Frontal cortex (tissue), 4 donors: ENCODE results near the gene PALD1. TPM values are rescaled to one million over a fixed set of nuclear protein-coding genes. Genes with fewer than 3 reads are reported as not detected.
"Not testable (repeated sequence)": the region's sequence is repeated elsewhere in the genome, so short reads cannot be mapped to it uniquely, and the experiment has no call there.

Source experiments
- DNase-seq, 2 donors: peaks; one replicate each; pipeline ENCODE4 v3.0.0; 2012; ENCODE audit warnings: low spot score in 2 of 2
- FAIRE-seq: peaks from 2 replicates; lab custom pipeline; 2012; peaks lifted over from hg19 to GRCh38; lab: Jason Lieb, UNC
- total RNA-seq: library from RNA; depleted of rRNA; stranded (reverse); fragments of >200 nt; gene quantifications from one replicate; pipeline ENCODE4 v1.2.3, GENCODE V29; 2014
- donor health status: control.
- donor health status: control.
- donor health status: control.

Gene PALD1
- total RNA-seq, 1 donor from 2014 or later = 6.9 TPM

DNA sequence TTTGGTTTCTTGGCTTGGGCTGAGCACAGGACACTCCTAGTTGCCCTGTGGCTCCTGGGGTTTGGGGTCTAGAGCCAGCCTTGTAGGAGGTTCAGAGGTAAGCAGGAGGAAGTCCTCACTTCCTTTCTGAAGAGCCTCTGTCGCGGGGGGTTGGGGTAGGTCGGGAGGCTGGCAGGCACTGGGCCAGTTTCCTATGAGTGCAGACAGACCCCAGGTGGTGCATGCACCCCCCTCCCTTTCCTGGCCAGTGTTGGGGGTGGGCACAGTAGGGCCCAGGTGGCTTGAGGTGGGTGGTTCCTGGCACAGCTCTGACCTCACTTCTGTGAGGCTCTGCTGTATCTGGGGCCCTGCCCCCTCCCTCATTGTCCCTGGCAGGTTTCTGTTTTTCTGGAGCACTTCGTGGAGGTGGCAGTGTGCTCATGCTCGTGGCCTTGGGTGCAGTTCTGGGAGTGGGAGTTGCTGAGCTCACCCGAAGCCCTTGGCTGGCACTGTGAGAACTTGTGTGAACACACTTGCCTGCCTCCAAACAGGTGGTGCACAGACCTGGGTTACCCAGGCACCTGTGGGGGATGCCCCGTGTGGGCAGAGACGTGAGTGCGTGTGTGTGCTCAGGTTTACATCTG lies 1.8 kb downstream of the PALD1 start:
- DNase-seq = no peak
- no peak for FAIRE-seq

DNA sequence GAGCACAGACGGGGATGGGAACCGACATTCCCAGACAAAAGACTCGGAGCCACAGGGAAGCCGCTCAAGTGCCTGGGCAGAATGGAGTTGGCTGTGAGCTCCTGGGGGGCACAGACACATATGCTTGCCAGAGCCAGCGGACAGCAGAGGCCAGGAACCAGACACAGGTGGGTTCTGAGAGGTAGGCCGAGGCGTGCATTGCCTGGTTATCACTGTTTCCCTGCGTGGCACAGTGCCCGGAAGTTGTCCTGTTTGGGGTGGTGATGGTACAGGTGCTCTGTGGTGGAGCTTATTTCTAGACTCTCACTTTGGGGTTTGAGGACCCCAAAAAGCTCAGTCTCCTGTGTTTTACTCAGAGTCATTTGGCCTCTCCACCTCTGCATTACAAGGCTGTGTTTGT lies 2.5 kb downstream of the PALD1 start:
- DNase-seq (no peak), FAIRE-seq (no peak)

DNA sequence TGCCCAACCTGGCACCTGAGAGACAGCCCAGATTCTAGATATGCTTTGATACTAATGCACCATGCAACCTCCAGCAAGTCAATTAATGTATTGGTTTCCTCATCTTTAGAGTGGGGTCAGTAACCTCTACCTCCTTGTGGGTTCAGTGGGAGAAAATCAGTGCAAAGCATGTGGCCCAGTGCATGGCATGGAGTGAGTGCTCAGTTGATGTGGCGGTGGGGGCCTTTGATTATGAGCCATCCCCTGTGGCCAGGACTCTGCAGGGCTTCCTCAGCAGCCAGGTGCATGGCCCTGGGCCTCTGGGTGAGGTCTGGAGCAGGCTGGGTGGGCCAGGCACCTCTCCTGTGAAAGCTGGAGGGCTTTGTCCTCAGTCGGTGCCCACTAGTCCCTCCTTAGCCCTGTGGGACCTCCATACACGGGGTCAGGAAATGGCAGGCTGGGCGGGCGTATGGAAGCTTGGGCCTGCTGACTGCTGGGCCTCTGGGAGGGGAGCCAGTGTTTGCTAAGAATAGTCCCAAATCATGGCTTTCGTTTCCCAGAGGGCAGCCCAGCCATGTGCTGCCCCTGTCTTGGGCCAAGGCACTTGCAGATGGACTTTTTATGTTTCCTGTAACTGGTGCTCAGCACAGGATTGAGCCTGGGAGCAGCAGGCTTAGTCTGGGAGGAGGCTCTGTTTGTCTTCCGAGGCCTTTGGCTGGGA lies 3.4 kb downstream of the PALD1 start:
- no peak for DNase-seq
- no peak for FAIRE-seq

DNA sequence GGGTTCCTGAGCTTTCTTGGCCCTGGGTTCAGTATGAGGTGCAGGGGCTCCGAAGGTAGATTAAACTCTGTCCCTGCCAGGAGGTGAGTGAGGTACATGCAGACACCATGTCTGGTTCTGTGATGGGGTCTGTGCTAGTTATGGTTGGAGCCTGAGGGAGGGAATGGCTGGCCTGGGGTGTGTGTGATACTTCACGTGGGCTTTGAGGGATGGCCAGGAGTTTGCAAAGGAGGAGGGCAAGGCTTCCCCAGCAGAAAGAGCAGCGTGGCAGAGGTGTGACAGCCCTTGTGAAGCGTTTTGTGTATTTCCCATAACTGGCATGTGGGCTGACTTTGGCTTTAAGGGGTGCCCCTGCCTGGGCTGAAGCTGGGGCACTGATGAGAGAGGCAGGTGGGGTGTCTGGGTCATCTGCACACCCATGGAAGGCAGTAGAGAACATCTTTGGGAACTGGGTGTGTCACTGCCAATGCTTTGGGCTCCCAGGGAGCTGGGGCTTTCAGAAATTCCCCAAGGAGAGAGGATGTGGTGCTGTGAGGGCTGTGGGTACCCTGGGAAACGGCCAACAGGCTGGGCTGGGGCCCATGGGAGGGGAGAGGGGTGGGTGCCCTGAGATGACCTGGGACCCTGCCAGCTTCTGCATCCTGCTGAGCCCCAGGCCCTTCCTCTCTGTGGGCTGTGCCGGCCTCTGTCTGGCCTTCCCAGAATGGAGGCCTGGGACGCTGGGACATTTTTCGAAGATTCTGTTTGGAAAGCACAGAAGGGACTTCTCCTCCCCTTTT lies 4.6 kb downstream of the PALD1 start:
- FAIRE-seq = no peak
- no peak for DNase-seq

DNA sequence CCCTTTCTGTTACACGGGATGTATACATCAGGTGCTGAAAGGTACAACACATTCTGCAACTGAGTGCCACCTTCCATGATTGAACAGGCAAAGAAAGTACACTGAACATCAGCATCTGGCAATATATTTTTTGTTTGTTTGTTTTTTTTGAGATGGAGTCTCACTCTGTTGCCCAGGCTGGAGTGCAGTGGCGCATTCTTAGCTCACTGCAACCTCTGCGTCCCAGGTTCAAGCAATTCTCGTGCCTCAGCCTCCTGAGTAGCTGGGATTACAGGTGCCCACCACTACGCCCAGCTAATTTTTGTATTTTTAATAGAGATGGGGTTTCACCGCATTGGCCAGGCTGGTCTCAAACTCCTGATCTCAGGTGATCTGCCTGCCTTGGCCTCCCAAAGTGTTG lies 5.3 kb downstream of the PALD1 start:
- DNase-seq, FAIRE-seq: not testable (repeated sequence)

DNA sequence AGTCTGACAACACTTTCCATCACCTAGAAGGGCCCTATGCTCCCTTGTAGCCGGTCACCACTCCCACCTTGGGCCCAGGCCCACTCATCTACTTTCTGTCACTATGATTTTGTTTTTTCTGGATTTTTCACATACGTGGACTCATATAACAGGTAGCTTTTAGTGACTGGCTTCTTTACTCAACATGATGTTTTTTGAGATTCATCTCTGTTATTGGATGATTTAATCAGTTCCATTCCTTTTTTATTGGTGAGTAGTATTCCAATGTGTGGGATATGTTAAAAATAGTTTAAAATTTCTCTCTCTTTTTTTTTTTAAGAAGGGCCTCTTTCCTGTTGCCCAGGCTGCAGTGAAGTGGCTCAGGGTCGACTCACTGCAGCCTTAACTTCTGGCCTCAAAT lies 9.3 kb downstream of the PALD1 start:
- FAIRE-seq (no peak), DNase-seq (no peak)

DNA sequence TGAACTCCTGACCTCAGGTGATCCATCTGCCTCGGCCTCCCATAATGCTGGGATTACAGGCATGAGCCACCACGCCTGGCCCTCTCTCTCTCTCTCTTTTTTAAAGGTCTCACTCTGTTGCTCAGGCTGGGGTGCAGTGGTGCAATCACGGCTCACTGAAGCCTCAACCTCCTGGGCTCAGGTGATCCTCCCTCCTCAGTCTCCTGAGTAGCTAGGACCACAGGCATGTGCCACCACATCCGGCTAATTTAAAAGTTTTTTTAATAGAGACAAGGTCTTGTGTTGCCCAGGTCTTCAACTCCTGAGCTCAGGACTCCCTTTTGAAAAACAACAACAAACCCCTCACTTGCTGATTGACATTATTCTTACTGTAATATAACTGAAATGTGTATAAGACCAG lies 11.6 kb downstream of the PALD1 start:
- no peak for DNase-seq
- FAIRE-seq = no peak

DNA sequence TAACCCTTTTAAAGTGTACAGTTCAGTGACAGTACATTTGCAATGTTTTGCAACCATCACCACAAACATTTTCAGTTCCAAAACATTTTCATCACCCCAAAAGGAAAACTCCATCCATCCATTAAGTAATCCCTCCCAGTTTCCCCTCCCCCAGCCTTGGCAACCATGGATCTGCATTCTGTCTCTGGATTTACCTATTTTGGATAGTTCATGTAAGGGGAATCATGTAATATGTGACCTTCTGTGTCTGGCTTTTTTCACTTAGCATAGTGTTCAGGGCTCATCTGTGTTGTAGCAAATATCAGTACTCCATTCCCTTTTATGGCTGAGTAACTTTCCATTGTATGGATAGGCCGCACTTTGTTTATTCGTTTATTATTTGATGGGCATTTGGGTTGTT lies 13.0 kb downstream of the PALD1 start:
- no peak for FAIRE-seq

DNA sequence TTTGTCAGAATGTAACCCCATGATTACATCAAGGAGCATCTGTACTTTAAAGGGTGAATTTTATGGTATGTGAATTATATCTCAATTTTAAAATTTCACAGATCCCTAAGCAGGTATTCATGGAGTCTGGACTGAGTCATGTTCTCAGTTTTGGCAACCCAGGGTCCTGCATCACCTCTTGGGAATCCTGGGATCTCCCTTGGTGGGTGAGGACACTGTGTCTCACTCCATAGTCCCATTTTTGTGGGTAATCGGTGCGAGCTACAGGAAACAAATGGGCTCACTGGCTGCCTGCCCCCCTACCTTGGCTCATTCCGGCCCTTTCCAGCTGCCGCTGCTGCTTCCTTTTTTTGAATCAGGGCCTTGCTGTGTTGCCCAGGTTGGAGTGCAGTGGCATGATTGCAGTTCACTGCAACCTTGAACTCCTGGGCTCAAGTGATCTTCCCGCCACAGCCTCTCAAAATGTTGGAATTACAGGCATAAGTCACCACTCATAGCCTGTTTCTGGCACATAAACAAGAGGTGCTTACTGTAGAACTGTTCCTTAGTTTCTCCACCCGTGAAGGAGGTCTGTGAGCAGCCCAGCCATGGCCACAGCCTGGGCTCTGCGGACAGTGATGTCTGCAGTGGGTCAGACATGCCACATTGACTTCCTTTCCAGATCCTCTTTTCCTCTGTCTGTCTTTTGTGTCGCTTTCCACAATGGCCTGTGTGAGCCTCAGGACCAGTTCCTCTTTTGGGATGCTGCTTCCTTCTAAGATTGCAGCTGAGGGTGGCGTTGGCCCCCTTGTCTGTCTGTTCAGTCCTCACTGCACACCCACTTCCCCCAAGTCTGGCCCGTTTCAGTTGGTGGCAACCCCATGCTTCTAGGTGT lies 14.5 kb downstream of the PALD1 start:
- DNase-seq = no peak
- FAIRE-seq = no peak

More for the DNA sequence above, 13.0 kb downstream of the PALD1 start:
- DNase-seq = no peak

DNA sequence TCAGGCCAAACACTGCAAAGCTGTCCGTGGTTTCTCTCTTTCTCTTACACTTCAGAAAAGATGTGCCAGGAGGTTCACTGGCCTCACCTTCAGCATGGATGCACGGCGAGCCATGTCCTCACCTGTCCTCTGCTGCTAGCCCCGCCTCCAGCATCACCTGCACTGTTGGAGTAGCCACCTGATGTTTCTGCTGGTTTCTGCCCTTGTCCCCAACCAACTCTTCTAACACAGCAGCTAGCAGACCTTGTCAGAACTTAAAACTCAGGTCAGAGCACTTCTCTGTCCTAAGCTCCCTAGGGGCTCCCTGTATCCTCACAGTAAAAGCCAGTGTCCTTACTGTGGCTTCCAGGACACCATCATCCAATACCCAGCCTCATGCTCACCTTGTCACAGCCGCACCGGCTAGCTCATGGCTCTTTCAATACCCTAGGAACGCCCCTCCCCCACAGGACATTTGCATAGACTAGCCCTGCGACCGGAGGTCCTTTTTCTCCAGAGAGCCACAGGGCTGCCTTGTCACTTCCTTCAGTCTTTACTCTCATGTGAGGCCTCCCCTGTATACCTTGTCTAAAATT lies 15.2 kb downstream of the PALD1 start:
- no peak for DNase-seq
- FAIRE-seq = no peak

DNA sequence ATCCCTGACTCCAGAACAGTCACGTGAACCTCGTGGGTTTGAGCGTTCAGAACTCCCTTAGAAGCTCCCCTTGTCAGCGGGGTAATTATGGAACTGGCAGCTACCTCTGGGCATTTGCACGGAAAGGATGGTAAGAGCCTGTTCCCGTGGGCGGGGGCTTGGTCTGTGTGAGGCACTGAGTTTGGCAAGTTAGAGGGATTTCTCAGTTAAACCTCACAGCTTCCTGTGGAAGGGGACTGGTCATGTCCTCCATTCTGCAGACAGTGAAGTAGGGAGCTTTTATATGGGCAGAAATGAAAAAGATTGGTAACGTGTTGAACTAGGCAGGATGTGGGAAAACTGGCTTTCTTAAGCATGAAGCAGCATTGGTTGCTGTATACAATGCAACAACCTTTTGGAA lies 16.0 kb downstream of the PALD1 start:
- no peak for FAIRE-seq
- no peak for DNase-seq

DNA sequence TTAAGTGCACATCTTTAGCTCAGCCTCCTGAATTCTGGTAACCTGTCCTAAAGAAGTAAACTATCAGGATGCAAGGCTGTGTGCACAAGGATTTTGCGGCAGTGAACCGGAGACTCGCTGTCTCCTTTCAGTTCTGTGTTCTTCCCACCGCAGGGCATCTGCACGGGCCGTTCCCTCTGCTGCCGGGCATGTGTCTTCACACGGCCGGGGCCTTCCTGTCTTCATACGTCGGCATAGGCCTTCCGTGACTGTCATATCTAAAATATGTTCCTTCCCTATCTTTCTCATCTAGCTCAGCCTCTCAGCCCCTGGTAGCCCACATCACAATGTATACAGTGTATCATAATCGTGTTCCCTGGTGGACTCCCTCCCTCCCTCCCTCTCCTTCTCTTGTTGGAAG lies 16.4 kb downstream of the PALD1 start:
- no peak for FAIRE-seq
- no peak for DNase-seq

DNA sequence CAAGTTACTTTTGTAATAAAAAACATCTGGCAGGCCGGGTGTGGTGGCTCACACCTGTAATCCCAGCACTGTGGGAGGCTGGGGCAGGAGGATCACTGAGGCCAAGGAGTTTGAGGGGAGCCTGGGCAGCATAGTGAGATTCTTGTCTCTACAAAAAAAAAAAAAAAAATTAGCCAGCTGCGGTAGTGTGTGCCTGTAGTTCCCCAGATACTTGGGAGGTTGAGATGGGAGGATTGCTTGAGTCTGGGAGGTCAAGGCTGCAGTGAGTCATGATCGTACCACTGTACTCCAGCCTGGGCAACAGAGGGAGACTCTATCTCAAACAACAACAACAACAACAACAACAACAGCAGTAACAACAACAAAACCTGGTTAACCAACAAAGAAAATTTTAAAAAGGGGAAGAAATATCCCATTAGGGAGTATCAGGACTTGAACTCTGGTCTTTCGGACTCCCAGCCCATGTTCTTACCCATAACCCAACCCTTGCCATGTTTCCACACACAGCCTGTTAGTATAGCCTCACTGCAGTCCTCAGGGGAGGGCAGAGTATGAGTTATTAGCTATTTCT lies 17.2 kb downstream of the PALD1 start:
- DNase-seq (no peak), FAIRE-seq (no peak)

DNA sequence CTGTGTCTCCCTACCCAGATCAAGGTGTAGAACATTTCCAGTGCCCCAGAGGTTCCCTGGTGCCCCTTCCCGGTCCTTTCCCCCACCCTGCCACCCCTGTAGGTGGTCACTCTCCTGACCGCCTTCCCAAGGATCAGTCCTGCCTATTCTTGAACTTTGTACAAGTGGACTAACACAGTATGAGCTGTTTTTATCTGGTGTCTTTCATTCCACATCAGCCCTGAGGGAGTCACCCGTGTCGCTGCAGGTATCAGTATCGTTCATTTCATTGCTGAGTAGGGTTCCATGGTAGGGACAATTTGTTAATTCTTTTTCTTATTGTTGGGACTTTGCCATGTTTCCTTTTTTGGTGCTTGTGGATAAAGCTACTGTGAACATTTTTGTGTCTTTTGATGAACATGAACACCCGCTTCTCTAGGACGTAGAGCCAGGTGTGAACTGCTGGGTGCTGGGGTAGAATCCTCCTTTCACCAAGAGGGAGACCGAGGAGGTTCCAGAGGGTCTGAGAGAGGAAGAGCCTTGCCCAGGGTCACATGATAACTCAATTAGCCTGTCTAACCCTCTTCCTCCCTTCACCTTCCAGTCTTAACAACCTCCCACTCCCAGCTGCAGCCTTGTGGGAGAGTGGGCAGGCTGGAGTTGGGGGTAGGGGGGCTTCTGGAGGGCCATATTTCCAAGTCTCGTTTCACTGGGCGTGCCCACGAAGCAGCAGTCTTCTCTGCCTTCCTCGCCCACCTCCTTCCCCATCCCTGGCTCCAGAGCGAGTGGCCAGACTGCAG lies 18.0 kb downstream of the PALD1 start:
- DNase-seq (no peak), FAIRE-seq (no peak)

DNA sequence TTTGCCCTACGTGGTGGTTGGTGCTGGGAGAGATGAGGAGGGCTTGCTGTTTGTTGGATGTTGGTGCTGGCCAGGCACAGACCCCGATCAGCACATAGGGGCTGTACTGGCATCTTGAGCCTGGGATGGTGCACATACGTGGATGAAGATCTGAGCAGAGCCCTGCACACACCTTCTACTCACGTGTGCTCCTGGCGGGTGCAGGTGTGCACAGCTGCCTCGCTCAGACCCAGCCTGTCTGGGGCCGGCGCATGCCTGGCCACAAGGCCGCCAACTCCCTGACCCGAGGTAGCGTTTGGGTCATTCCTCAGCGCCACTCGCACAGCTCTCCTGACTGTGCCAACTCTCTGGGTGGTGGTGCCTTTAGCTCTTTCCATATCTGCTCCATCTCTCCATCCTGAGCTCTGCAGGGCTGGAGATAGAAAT lies 18.6 kb downstream of the PALD1 start:
- no peak for DNase-seq
- FAIRE-seq = no peak

DNA sequence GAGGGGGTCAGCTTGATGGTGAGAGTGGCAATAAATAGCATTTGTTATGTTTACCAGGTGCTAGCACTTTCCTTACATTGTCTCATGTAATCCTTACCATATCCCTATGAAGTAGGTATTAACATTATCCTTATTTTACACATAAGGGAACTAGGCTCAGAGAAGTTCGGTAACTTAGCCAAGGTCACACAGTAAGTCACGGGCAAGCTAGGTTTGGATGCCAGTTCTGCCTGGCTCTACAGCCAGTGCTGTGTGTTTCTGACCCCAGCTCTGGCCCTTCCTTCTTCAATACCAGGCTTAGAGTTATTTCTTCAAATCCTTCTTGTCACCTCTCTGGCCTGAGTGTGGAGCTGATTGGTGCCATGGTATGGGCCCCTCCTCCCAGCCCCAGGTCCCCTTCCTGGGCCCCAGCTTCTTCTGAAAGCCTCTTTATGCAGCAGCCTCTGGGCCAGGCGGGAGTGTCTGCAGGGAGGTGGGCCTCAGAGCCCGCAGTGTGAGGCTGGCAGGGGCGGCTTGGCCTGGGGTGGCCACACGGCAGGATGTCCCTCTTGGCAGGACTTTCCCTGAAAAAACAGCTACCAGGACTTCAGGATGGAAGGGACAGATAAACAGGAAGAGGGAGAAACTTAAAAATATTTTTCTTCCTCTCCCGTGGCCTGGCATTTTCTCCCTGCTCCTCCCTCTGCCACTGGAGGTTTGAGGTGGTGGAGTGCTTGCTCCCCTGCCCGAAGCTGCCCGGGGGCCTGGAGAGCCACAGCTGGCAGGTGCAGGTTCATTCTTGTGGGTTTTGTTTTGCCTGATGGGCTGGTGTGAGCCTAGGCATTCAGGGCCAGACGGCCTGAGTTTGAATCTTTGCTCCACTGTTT lies 20.6 kb downstream of the PALD1 start:
- DNase-seq (no peak), FAIRE-seq (no peak)

DNA sequence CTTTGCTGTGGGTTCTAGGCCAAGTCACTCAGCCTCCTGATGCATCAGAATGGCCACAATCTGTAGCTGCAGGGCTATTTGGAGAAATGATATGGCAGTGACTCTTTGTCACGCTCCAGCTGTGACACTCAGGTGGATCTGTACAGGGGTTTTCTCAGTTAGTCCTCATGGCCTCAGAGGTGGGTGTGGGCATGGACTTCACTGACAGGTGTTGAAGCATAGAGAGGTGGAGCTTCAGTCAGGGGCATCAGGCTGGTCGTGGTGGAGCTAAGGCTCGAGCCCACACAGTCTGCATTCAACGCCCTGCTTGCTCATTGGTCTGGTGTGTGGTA lies 21.2 kb downstream of the PALD1 start:
- FAIRE-seq (no peak), DNase-seq (no peak)

DNA sequence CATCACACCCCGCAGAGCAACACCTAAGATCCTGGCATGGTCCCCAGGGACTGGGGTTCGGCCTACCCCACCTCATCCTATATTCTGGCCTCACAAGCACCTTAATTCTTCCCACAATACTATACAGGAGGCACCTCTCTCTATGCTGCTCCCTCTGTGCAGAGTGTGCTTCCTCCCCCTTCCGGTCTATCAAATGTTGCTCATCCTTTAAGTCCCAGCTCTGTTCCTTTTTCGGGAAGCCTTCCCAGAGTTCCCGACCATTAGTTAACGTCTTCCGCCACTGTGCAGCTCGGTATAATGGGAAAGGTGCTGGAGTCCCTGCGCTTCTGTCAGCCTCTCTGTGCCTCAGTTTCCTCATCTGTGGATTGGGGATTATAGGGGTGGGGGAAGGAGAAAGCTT lies 21.8 kb downstream of the PALD1 start:
- FAIRE-seq (no peak), DNase-seq (no peak)
